Activated naive CD8-positive, alpha-beta T cell (primary cell): Measurements from ENCODE around the gene ARSK.
A peak's percentile ranks its signal among the peaks of the same experiment; 100 is the strongest.
"Not testable (repeated sequence)": the region's sequence is repeated elsewhere in the genome, so short reads cannot be mapped to it uniquely, and the experiment has no call there.

Experiments used
- H3K27ac Mint-ChIP-seq: one replicate; pipeline ENCODE4 v1.8.0; 2021; ENCODE audit warnings: mixed read lengths
- H3K27me3 Mint-ChIP-seq: one replicate; pipeline ENCODE4 v1.8.0; 2021; ENCODE audit warnings: mixed read lengths
- H3K36me3 Mint-ChIP-seq: one replicate; pipeline ENCODE4 v1.8.0; 2021; ENCODE audit warnings: mixed read lengths
- H3K4me1 Mint-ChIP-seq: one replicate; pipeline ENCODE4 v1.8.0; 2021; ENCODE audit warnings: low read depth, mixed read lengths
- H3K4me3 Mint-ChIP-seq: one replicate; pipeline ENCODE4 v1.8.0; 2021; ENCODE audit warnings: mild to moderate bottlenecking, mixed read lengths
- H3K9me3 Mint-ChIP-seq: one replicate; pipeline ENCODE4 v1.8.0; 2021; ENCODE audit warnings: low read depth, mixed read lengths

ARSK gene

GRCh38 chr5:95643152-95643551 lies 88.3 kb downstream of the ARSK start:
- Mint-ChIP-seq H3K4me1 (peaks cover 29% of the 10 kb centered on the region), H3K36me3 (no peaks in the 10 kb centered on the region), H3K27me3 (peaks cover 3% of the 10 kb centered on the region), H3K4me3 (no peak overlapping the region), H3K9me3 (no peaks in the 10 kb centered on the region), H3K27ac (no peak overlapping the region)

- Mint-ChIP-seq H3K4me3 (peak overlapping the region; percentile 9), H3K27me3 (no peaks in the 10 kb centered on the region), H3K27ac (peak overlapping the region; percentile 78), H3K9me3 (no peaks in the 10 kb centered on the region), H3K36me3 (no peaks in the 10 kb centered on the region), H3K4me1 (peaks cover 39% of the 10 kb centered on the region)
Observed at GRCh38 chr5:95644351-95645042, 89.6 kb downstream of the ARSK start.

DNA sequence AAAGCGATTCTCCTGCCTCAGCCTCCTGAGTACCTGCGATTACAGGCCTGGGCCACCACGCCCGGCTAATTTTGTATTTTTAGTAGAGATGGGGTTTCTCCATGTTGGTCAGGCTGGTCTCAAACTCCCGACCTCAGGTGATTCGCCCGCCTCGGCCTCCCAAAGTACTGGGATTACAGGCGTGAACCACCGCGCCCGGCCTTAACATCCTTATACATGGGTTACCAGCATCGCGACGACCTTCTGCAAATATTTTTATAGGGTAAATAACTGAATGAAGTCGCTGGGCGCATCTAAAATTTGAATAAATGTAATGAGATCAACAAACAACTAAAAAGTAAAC lies 91.3 kb downstream of the ARSK start:
- not testable (repeated sequence) for H3K36me3 Mint-ChIP-seq, H3K27me3 Mint-ChIP-seq, H3K9me3 Mint-ChIP-seq
- Mint-ChIP-seq H3K4me3 (peak overlapping the region; percentile 87), H3K4me1 (peaks cover 42% of the 10 kb centered on the region), H3K27ac (peak overlapping the region; percentile 88)

DNA sequence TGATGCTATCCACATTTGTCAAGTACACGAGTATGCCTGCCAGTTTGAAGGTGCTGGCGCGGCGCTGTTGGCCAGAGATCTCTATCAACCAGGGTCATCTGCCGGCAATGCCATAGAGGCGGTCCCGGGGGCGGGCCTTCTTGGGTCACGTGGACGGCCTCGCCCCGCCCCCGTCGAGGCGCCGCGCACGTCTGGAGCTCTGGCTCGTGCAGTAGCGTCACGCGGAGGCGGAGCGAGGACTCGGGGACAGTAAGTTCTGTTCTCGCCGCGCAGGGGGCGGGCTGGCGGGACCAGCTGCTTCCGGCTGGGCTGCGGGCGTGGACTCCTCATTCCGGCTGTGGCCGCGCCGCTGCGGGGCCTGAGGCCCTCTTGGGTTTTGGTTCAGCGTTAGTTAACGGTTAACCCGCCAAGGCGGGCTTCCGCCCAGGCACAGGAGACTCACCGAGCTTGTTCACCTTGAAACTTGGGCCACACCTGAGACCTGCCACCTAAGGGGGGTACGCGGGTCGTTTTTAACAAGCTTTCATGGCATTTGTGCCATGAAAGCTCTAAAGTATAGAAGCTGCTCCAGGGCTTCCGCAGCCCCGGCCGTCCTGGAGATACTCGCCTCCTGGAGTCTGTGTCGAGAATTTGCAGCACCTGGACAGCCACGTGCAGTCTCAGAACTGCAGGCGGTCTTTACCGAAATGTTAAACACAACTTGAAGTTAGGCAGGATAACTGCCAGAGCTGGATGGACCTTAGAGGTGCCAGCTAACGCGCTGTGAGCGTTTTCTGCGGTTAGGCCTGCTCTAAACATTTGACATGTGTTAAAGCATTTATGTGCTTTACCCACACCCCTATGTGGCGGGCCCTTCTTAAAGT lies 91.9 kb downstream of the ARSK start, which contains the start of gene RFESD:
RFESD (plus strand) TSS at position 209 of the 863 bp plus-strand sequence. CDS start 5,495 bp downstream, outside the sequence.
- H3K4me3 Mint-ChIP-seq = peak within 1 kb of the TSS; percentile 87
- peaks cover 2% of the 10 kb centered on the region for H3K36me3 Mint-ChIP-seq
- H3K27me3 Mint-ChIP-seq = no peaks in the 10 kb centered on the region
- peak within 1 kb of the TSS; percentile 93 for H3K27ac Mint-ChIP-seq
- H3K4me1 Mint-ChIP-seq = peaks cover 42% of the 10 kb centered on the region
- no peaks in the 10 kb centered on the region for H3K9me3 Mint-ChIP-seq

GRCh38 chr5:95647886-95648860 lies 93.3 kb downstream of the ARSK start:
- Mint-ChIP-seq H3K27ac (peak overlapping the region; percentile 93), H3K27me3 (no peaks in the 10 kb centered on the region), H3K9me3 (no peaks in the 10 kb centered on the region), H3K4me1 (peaks cover 42% of the 10 kb centered on the region), H3K36me3 (peaks cover 6% of the 10 kb centered on the region), H3K4me3 (peak overlapping the region; percentile 78)

DNA sequence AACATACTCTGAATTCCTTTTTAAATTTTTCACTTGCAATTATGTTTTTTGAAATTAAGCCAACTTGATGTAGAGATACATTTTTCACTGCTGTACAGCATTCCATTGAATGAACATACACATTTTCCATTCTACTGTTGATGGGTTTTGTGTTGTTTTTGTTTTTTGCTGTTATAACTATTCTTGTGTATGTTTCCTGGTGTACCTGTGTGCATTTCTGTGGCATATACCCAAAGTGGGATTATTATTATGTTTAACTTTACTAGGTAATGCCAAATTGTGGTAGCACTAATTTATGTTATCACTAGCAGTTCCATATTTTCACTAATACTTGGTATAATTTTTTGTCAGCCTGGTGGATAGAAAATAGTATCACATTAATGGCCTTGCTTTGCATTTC lies 94.4 kb downstream of the ARSK start:
- Mint-ChIP-seq H3K36me3 (peaks cover 6% of the 10 kb centered on the region), H3K27me3 (no peaks in the 10 kb centered on the region), H3K9me3 (no peaks in the 10 kb centered on the region), H3K4me1 (peaks cover 38% of the 10 kb centered on the region), H3K27ac (peak overlapping the region; percentile 64), H3K4me3 (no peak overlapping the region)

- H3K4me3 Mint-ChIP-seq = no peak overlapping the region
- peaks cover 6% of the 10 kb centered on the region for H3K36me3 Mint-ChIP-seq
- no peaks in the 10 kb centered on the region for H3K9me3 Mint-ChIP-seq
- peaks cover 32% of the 10 kb centered on the region for H3K4me1 Mint-ChIP-seq
- peak overlapping the region; percentile 64 for H3K27ac Mint-ChIP-seq
- H3K27me3 Mint-ChIP-seq = no peaks in the 10 kb centered on the region
Observed at GRCh38 chr5:95649842-95650620, 95.1 kb downstream of the ARSK start.

DNA sequence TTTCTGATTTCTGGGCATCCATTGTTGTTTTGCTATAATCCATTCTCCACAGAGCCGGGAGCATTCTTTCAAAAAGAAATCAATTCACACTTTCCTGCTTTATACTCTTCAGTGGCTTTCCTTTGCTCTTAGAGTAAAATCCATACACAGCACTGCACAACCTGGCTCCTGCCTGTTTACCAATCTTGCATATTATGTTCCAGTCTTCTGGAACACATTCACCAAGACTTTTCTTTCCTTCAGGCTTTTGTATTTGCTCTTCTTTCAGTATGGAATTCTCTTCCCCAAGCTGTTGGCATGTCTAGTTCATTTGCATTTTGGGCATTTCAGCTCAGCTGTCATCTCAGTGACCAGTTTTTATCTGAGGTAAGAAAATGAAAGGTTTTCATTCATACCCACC lies 97.9 kb downstream of the ARSK start:
- no peak overlapping the region for H3K27ac Mint-ChIP-seq
- no peaks in the 10 kb centered on the region for H3K9me3 Mint-ChIP-seq
- H3K27me3 Mint-ChIP-seq = no peaks in the 10 kb centered on the region
- H3K4me3 Mint-ChIP-seq = no peak overlapping the region
- H3K4me1 Mint-ChIP-seq = peaks cover 18% of the 10 kb centered on the region
- H3K36me3 Mint-ChIP-seq = peaks cover 6% of the 10 kb centered on the region

DNA sequence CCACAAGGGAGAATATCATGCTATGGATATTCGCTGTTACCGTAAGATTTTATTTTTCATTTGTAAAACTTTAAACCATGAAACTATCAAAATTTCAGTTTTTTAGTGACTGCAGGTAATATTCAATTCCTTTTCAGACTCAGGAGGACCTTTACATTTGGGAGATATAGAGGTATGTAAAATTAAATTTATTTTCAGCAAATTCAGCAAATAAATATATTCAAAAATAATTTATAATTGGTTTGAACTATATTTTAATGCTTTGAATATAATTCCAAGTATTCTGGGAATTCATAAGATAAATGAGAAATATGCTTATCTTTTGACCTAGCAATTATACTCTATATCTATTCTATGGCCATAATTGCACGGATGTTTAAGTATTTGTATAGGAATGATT lies 99.3 kb downstream of the ARSK start:
- H3K4me3 Mint-ChIP-seq = no peak overlapping the region
- peaks cover 8% of the 10 kb centered on the region for H3K36me3 Mint-ChIP-seq
- no peak overlapping the region for H3K27ac Mint-ChIP-seq
- H3K27me3 Mint-ChIP-seq = no peaks in the 10 kb centered on the region
- peaks cover 7% of the 10 kb centered on the region for H3K4me1 Mint-ChIP-seq
- no peaks in the 10 kb centered on the region for H3K9me3 Mint-ChIP-seq
